ENCODE results near the gene RNF133.
"Not testable (repeated sequence)": the region's sequence is repeated elsewhere in the genome, so short reads cannot be mapped to it uniquely, and the experiment has no call there.

RNF133 gene

DNA sequence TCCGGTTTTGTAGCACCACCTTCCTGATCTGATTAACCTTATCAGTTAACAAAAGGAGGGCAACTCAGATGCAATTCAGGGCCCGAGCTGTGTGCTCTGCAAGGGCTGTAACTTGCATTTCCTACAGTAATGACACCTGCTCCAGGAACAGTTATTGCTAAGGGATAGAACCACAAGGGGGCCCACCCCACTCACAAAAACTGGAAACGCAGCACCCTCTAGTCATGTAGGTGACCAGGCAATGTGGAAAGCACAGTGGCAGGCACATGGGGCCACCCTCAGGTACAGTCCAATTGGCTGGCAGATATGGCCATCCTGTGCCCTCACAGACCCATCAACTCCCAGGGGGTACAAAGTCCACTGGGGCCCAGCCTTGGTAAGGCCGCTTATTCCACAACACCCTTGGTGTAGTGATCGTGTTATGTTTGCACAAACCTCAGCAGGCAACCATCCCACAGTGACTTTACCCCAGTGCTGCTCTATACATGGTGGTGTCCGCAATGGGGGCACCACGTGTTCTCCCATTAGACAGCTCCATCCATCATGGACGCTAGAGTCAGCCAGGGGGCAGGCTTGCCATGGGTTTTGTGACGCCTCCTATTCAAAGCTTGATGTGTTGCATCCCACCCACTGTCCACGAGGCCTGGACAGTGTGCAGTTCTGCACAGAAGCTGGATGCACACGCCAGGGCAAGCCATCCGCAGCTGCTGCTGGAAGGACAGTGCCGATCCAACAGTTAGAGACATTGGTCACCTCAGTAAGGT is 9.4 kb downstream of the RNF133 start:
- DNase-seq = no peak

DNA sequence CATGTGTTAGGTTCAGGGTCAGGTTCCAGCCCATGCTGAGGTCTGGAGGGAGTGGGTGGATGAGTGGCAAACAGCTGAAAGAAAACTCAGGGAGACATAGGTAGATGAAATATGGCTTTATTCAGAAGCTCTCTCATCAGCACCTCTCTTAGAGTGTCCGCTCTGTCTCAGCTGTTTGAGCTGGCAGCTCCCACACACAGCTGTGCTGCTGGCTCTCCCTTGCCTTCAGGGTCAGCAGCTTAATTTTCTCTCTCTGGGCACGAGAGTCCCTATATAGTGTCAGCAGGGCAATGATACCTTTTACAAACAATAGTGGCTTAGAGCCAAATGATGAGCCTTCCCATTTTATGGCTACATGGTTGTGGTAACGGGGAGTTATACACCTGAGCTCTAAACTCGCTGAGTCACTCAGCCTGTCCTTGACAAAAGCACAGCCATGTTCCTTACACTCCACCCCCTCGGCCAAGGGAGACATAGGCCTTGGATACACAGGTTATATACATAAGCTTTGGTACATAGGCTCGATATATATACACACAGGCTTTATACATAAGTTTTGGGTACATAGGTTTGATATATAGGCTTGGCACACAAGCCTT is 10.4 kb downstream of the RNF133 start:
- DNase-seq = no peak

- DNase-seq = no peak
These were observed 12.5 kb downstream of the RNF133 start for GRCh38 chr7:122686360-122686878.

DNA sequence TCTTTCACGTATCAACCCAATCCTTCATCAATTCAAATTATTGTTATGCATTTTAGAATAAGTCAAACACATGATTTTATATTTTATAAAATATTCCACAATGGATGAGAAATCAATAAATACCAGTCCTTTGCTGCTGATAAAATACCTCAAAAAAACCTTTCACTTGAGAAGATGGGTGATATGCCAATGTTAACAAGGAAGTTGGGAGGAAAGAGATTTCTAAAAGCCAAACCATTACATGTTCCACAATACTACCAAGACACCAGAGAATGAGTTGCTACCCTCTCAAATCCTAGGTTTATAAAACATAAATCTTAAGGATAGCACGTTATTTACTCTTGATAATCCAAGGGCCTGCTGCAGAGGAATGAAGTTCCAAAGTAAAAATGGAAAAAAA is 14.4 kb downstream of the RNF133 start:
- DNase-seq = no peak

DNA sequence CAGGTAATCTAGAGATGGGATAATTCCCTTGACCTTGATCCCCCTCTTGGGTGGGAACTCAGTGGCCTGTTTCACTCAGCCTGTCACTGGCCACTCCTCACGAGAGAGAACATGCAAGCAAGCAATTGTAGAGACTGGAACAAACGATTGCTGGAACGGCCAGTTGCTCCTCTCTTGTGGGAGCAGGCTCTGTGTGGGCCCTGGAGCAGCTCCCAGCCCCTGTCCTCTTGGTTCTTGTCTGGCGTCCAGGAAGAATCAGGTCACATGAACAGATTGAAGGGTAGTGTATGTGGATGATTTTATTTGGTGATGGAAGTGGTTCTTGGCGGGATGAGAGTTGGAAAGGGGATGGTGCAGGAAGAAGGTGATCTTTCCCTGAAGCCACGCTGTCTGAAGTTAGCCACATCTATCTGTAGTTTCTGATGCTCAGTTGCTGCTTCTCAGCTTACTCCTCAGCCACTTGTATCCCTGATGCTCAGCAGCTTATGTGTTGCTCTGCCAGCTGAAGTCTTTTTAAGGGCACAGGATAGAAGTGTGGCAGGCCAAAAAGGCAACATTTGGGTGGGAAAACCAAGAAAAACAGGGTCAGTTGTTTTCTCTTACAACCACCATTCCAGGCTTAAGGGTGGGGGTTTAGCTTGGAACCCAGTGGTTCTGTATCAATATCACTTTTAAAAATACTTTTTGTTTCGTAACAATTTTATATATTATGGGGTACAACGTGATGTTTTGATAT is 15.9 kb downstream of the RNF133 start:
- no peak for DNase-seq

GRCh38 chr7:122681186-122681585 is 17.7 kb downstream of the RNF133 start:
- DNase-seq = not testable (repeated sequence)

GRCh38 chr7:122679813-122680212 is 19.1 kb downstream of the RNF133 start:
- DNase-seq = no peak

DNA sequence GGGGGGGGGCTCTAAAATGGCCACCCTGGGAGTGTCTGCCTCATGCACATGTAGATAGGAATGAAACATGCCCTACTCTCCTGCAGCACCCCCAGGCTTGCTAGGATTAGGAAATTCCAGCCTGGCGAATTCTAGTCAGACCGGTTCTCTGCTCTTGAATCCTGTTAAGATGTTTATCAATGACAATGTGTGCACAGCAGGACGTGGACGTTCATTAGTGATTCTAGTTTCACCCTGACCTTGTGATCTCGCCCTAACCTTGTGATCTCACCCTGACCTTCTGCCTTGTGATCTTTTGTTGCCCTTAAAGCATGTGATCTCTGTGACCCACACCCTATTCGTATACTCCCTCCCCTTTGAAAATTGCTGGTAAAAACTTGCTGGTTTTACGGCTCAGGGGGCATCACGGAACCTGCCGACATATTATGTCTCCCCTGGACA is 19.6 kb downstream of the RNF133 start:
- not testable (repeated sequence) for DNase-seq

DNA sequence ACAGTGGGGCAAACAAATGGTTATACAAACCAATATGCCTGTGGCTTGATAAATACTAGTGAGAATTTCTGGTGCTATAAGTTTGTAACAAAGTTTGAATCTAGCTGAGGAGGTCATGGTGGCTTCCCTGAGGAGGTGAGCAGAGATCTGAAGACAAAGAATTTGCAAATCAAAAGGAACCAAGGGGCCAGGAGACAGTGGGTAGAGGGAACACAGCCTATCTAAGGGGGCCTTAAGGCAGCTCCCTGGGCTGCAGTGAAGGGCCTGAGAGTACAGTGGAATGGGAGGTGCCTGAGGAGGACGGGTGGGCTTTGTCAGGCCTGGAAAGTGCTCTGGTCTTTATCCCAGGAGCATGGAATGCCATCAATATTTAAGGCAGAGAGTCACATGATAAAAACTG is 21.8 kb downstream of the RNF133 start:
- no peak for DNase-seq

- DNase-seq = no peak
These were observed 22.5 kb downstream of the RNF133 start for GRCh38 chr7:122676466-122676865.

- no peak for DNase-seq
These were observed 23.3 kb downstream of the RNF133 start for GRCh38 chr7:122675621-122676020.

DNA sequence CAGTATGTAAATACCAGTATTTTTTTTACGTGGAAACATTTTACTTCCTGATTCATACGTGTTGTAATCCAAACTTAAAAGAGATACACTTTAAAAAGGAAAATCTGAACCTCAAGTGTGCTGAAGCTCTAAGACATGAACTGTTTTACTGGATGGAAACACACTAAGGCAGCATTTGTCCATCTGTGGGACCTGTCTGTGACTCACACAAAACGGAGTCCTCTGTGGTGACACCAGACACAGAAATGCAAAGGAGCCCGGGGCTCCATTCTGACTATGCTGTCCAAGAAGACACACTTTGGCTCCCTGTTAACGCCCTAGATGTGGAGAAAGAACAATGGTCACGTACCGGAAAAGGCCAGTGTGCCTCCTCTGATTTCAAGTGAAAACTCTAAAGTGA is 23.9 kb downstream of the RNF133 start:
- DNase-seq = no peak

- no peak for DNase-seq
These were observed 24.4 kb downstream of the RNF133 start for GRCh38 chr7:122674502-122674901.

DNA sequence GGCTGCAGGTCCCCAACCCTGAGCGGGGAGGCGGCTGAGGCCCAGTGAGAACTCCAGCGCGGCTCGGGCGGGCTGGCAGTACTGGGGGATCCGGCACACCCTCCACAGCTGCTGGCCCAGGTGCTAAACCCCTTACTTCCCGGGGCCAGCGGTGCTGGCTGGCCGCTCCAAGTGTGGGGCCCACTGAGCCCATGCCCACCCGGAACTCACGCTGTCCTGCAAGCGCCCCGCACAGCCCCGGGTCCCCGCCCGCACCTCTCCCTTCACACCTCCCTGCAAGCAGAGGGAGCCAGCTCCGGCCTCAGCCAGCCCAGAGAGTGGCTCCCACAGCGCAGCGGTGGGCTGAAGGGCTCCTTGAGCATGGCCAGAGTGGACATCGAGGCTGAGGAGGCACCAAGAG is 25.0 kb downstream of the RNF133 start:
- DNase-seq = no peak

DNA sequence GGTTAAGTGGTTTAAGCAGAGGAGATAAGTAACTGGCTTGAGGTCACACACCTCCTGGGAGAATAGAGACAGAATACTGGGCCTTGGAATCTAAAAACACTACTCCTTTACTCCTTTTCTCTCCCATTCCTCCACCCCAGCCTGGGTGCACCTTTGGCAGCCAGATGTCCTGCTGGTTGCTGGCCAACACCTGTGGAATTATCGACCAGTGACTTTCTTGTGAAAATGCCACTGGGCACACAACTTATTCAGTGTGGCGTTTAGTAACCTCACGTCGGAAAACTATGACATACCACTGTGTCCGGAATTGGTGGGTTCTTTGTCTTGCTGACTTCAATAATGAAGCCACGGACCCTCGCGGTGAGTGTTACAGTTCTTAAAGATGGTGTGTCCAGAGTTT is 26.4 kb downstream of the RNF133 start:
- no peak for DNase-seq

GRCh38 chr7:122663733-122664132 is 35.2 kb downstream of the RNF133 start:
- DNase-seq = no peak

DNA sequence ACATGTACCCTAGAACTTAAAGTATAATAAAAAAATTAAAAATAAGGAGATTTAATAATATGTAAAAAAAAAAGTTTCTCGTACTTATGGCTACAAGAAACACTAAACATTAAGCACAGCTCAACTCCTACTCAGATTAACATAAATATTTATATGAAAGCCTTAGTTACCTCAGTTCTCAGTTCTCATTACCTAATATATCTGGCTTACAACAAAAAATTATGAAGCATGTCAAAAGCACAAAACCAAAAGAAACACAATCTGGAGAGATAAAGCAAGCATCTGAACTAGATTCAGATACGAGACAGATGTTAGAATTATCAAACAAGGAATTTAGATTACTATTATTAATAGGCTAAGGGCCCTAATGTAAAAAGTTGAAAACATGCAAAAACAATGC is 40.1 kb downstream of the RNF133 start:
- no peak for DNase-seq

GRCh38 chr7:122653685-122654084 is 45.2 kb downstream of the RNF133 start:
- DNase-seq = no peak

DNA sequence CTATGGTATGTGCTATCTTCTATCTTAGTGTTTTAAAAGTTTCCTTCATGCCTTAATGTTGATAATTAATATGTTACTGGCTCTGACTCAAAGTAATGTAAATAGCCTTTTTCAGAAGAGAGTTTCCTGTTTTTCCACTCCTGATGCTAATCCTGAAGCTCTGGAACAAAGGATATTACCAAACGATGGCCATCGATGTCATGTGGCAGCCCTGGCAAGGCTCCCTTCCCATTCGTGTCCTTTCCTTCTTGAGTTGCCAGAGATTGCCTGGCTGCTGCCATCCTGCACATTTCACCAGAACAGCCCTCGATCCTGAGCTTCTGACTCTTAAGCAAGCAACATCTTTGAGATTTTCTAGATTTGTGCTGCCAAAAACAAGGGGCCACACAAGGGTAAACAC is 46.0 kb downstream of the RNF133 start:
- DNase-seq = no peak

GRCh38 chr7:122651451-122651850 is 47.5 kb downstream of the RNF133 start:
- DNase-seq = no peak
